WERI-Rb-1 (cell line): Measurements from ENCODE around the gene DYSF.
A peak's percentile ranks its signal among the peaks of the same experiment; 100 is the strongest.

Experiments used
- DNase-seq: peaks from one replicate; pipeline ENCODE4 v3.0.0-alpha.2; 2020
- H3K27ac ChIP-seq: fragments of 250-450 bp; sonication (Bioruptor Pico); 2 replicates; pipeline ENCODE4 v1.5.1; 2020; ENCODE audit warnings: mild to moderate bottlenecking, moderate library complexity
- H3K27me3 ChIP-seq: fragments of 250-450 bp; sonication (Bioruptor Pico); 2 replicates; pipeline ENCODE4 v1.5.1; 2021; ENCODE audit warnings: mild to moderate bottlenecking, low read depth, moderate library complexity; ENCODE audit not compliant: insufficient read depth, severe bottlenecking
- H3K36me3 ChIP-seq: fragments of 250-450 bp; sonication (Bioruptor Pico); 2 replicates; pipeline ENCODE4 v1.5.1; 2020; ENCODE audit warnings: mild to moderate bottlenecking, moderate library complexity
- H3K4me3 ChIP-seq: 2 replicates; pipeline ENCODE4 v1.5.1; 2011; ENCODE audit warnings: low read depth, mild to moderate bottlenecking, control low read depth, low read length
- H3K9me3 ChIP-seq: fragments of 250-450 bp; sonication (Bioruptor Pico); 2 replicates; pipeline ENCODE4 v1.5.1; 2021; ENCODE audit warnings: mild to moderate bottlenecking, moderate library complexity; ENCODE audit not compliant: severe bottlenecking
- TF ChIP-seq, protein P1 (sequence below): IDR thresholded peaks from 2 replicates; pipeline ENCODE4 v1.5.1; 2011; ENCODE audit warnings: low read depth, mild to moderate bottlenecking, control low read depth, inconsistent platforms, low read length

The DYSF gene

DNA sequence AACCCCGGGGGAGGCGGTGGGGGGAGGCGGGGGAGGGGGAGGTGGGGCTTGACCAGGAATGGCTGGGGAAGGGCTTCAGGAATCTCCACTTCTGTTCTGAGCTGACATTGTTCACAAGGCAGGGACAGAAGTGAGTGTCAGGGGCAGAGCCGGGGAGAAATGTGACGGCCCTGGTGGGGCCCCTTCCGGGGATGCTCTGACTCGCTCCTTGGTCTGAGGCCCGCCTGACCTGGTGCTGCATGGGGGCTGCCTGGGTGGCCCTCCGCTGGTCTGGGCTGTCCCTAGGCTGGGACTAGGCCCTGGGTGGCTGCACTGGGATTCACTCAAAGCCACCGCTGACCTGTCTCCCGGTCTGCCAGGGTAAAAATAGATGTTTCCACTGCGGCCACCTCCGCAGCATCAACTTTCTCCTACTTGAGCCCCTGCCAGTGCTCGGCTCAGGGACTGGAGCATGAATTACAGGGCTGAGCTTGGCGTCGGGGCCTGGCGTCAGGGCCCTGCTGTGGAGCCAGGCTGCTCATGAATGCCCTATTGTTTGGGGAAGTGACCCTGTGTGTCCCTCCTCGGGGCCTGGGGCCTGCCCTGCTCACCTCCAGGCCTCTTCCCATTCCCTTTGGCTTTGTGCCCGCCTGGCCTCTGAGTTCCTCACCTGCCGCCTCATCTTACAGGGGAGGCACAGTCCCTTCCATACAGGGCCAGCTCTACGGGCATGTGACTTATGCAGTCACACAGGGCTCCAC lies 247.5 kb downstream of the DYSF start:
- H3K4me3 ChIP-seq: no peak overlapping the region
- H3K36me3 ChIP-seq: no peaks in the 10 kb centered on the region
- H3K9me3 ChIP-seq: peaks cover 6% of the 10 kb centered on the region
- H3K27me3 ChIP-seq: no peaks in the 10 kb centered on the region
- TF ChIP-seq, protein P1, sequence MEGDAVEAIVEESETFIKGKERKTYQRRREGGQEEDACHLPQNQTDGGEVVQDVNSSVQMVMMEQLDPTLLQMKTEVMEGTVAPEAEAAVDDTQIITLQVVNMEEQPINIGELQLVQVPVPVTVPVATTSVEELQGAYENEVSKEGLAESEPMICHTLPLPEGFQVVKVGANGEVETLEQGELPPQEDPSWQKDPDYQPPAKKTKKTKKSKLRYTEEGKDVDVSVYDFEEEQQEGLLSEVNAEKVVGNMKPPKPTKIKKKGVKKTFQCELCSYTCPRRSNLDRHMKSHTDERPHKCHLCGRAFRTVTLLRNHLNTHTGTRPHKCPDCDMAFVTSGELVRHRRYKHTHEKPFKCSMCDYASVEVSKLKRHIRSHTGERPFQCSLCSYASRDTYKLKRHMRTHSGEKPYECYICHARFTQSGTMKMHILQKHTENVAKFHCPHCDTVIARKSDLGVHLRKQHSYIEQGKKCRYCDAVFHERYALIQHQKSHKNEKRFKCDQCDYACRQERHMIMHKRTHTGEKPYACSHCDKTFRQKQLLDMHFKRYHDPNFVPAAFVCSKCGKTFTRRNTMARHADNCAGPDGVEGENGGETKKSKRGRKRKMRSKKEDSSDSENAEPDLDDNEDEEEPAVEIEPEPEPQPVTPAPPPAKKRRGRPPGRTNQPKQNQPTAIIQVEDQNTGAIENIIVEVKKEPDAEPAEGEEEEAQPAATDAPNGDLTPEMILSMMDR: no peak
- no peak overlapping the region for H3K27ac ChIP-seq
- DNase-seq: peak; percentile 6

DNA sequence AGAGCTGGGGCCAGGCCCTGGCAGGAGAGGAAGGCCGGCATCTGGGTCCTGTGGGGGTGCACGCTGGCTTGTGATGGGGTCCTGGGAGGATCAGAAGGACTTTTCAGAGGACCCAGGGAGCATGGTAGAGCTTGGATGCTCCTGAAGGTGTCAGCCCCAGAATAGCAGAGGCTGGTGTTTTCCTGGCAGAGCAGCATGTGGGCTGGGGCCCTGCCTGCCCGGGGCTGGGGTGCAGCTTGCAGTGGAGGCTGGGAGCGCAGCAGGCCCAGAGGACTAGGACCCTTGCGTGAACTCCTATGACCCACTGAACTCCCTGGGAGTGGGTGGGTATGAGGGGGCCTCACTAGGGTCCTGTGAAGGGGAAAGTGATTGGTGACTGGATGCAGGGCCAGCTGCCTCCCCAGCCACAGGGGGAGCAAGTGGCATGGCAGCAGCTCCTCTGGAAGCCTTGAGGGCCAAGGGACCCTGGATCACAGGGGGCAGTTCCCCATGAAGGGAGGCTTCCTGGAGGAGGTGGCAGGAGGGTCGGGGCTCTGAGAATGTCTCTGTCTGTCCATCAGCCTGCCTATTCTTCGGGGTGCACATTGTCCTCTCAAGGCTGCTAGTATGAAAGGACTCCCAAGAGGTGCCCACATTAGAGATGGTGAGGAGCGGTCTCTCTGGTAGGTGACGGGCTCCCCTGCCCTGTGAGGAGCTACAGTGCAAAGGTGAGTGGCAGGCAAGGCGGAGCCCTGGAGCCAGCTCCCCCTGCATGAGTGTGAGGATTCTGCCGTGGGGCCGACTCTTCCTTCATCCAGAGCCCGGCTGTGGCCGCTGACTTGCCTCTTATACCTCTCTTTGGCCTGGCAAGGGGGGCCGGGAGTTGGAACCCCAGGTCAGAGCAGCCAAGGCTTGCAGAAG lies 249.0 kb downstream of the DYSF start:
- peaks cover 6% of the 10 kb centered on the region for H3K9me3 ChIP-seq
- H3K27me3 ChIP-seq: no peaks in the 10 kb centered on the region
- TF ChIP-seq, protein P1: no peak
- no peak for DNase-seq
- no peaks in the 10 kb centered on the region for H3K36me3 ChIP-seq
- no peak overlapping the region for H3K27ac ChIP-seq
- no peak overlapping the region for H3K4me3 ChIP-seq

DNA sequence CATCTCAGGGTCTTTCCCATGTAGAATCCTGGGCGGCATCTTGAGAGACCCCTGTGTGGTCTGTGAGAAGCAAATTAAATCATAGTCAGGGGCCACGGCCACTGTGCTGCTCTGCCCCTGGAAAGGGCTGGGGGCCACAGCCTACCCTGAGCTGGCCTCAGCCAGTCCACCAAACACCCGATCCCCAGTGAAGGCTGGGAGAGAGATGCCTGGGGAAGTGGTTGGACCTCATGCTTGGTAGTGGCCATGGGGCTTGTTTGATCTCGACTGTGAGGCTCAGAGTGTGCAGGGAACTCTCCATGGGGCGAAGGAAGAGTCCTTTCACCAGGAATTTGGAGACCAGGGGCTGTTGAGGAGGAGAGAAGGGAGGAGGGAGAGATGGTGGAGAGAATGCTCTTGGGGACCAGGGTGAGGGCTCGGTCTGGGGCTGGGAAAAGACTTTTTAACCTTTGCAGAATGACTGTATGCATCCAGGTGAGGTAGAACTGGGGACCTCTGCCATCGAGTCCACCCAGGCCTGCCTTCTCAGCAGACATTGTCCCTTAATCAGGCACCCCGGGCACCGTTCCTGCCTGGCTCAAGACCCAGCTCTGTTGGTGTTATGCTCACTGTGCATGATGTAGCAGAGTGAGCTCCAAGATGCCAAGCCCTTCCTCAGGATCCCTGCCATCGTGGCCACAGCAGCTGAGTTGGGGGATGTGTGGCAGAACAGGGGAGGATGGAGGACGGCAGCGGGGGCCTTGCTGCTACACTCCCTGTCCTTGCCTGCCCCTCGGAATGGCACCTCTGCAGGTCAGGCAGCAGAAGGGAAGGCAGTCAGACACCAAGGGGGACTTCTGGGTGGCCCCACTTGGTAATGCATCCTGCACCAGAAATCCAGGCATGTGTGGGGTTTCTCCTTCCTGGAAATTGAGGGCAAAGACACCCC lies 249.9 kb downstream of the DYSF start:
- Histone ChIP-seq H3K27ac (no peak overlapping the region), H3K9me3 (peaks cover 6% of the 10 kb centered on the region), H3K4me3 (no peak overlapping the region), H3K36me3 (no peaks in the 10 kb centered on the region), H3K27me3 (no peaks in the 10 kb centered on the region)
- TF ChIP-seq, protein P1: no peak
- no peak for DNase-seq

DNA sequence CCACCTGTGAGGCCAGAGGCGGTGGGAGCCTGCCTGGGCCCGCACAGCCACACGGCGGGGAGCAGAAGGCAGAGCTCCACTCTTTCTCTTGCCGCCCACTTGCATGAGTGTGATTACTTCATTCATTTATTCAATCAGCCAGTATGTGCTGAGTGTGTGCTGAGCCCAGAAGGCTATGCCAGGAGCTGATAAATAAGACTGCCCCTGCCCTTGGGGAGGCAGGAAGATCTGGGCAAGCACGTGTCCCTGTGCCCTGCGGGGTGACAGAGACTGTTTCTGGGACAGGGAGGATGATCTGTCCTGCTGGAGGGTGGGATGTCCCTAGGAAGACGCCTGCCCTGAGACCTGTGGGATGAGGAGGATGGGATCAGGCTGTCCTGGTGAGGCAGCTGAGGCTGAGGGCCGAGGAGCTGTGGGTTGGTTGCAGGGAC lies 250.8 kb downstream of the DYSF start:
- TF ChIP-seq, protein P1: no peak
- Histone ChIP-seq H3K36me3 (no peaks in the 10 kb centered on the region), H3K4me3 (no peak overlapping the region), H3K27me3 (no peaks in the 10 kb centered on the region), H3K9me3 (no peaks in the 10 kb centered on the region), H3K27ac (no peak overlapping the region; the same call in 1 of the 2 replicates)
- DNase-seq: no peak

DNA sequence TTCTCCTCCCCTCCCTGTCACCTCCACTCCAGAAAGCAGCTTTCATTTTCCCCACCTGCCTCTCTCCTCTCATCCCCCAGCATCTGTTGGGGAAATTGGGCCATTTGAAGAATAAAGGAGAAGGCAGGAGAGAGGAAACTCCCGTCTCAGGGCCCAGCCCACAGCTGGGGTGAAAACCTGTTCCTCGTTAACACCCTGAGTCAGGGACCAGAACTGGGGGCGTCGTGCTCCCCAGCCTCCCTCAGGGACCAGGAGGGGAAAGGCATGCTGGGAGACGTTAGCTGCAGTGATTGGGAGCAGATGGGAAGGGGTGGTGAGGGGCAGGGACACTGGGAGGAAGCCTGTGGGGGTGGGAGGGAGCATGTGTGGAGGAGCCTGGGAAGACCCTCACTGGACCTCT lies 251.3 kb downstream of the DYSF start:
- TF ChIP-seq, protein P1: no peak
- Histone ChIP-seq H3K27ac (no peak overlapping the region; the same call in 1 of the 2 replicates), H3K9me3 (no peaks in the 10 kb centered on the region), H3K36me3 (no peaks in the 10 kb centered on the region), H3K27me3 (no peaks in the 10 kb centered on the region), H3K4me3 (no peak overlapping the region)
- DNase-seq: no peak
